Tongue (tissue), 2 donors: ENCODE data around the gene RTP1. TPM values are rescaled to one million over a fixed set of nuclear protein-coding genes. Genes with fewer than 3 reads are reported as not detected.
"Not testable (repeated sequence)": the region's sequence is repeated elsewhere in the genome, so short reads cannot be mapped to it uniquely, and the experiment has no call there.

Experiments used
- DNase-seq: peaks from one replicate; pipeline ENCODE4 v3.0.0-alpha.2; 2015
- total RNA-seq: library from RNA; depleted of rRNA; stranded (reverse); fragments of >200 nt; gene quantifications from one replicate; pipeline ENCODE4 v1.2.3, GENCODE V29; 2014

The RTP1 gene, protein sequence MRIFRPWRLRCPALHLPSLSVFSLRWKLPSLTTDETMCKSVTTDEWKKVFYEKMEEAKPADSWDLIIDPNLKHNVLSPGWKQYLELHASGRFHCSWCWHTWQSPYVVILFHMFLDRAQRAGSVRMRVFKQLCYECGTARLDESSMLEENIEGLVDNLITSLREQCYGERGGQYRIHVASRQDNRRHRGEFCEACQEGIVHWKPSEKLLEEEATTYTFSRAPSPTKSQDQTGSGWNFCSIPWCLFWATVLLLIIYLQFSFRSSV
- 1.0 TPM for total RNA-seq

DNA sequence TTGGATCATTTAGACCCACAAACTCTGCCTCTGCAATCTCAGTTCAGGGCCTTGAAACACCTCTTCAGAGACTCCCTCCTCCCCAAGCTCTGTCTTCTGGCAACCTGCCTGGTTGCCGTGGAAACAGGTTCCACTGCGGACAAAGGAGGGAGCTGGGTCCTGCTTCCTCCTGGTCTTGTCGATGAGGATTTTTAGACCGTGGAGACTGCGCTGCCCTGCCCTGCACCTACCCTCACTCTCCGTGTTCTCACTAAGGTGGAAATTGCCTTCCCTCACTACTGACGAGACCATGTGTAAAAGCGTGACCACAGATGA lies at the start of gene RTP1:
Gene RTP1, plus strand, starts transcription at position 152 of the 315 bp plus-strand sequence. Its CDS starts 30 bp downstream, at position 182.
- DNase-seq = no peak

DNA sequence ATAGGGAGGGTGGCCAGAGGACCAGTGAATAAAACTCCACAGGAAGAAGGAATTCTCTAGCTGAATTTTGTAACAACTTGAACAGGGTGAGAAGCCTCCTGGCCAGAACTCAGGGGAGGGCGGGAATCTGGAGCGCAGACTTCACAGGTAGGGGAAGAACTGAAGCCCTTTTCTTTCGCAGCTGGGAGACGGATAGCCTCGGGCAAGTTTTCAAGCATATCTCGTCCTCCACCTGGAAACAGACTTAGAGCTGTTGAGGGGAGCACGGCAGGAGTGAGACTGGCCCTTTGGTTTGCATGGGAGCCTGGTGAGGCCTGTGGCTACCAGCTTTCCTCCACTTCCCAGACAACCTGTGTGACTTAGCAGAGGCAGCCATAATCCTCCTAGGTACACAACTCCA lies 47.1 kb upstream of the RTP1 start:
- no peak for DNase-seq

DNA sequence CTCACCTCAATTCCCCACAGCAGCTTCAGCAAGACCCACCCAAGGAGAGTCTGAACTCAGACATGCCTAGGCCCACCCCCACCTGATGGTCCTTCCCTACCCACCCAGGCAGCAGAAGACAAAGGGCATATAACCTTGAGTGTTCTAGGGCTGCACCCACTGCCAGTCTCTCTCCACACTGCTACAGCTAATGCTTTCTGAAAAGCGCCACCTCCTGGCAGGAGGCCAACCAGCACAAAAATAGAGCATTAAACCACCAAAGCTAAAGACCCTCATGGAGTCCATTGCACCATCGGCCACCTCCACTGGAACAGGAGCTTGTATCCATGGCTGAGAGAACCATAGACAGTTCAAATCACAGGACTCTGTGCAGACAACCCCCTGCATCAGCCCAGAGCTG lies 46.7 kb upstream of the RTP1 start:
- DNase-seq = no peak

DNA sequence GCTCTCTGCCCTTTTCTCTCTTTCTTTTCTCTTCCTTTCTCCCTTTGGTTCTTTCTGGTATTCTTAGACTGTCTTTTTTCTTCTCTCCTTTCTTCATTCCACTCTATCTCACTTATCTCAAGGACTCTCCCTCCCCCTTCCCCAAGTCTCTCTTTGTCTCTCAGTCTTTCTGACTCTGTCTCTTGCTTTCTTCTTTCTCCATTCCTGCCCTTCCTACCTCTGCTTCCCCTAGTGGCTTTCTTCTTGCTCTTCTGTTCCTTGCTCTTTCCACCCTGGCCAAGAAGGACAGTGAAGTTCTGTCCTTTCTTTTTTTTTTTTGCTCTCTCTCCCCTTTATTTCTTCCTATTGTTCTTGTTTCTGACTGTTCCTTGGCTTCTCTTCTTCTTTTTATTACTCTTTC lies 35.7 kb upstream of the RTP1 start:
- no peak for DNase-seq

DNA sequence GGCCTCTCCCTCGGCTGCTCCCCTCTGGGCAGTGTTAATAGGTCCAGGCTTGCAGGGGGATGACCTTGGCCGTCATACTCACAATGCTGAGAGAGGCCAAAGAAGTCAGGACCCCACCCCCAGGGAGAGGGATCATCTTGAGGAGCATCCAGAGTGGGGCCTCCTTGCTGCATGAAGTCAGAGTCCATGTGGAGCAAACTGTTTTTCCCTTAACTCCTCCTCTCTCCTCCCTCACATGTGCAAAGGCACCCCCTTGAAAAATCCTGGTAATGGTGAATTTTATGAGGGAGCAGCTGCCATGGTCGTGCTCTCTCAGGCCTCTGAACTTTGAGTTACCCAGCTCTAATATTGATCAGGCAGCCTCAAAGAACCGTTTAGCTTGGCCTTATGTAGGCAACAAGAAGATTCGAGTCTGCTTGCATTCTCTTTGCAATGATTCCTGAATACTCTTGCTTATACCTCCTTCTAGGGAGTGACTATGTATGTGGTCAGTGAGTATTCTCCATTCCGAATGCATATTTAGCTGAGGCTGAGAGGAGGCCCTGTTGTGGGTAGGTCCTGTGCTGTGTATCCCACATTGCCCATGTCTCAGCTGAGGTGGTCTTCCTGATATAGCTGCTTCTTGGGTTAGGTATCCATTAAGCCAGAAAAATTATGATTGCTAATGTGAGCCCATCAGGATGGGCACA lies 34.9 kb upstream of the RTP1 start:
- no peak for DNase-seq

DNA sequence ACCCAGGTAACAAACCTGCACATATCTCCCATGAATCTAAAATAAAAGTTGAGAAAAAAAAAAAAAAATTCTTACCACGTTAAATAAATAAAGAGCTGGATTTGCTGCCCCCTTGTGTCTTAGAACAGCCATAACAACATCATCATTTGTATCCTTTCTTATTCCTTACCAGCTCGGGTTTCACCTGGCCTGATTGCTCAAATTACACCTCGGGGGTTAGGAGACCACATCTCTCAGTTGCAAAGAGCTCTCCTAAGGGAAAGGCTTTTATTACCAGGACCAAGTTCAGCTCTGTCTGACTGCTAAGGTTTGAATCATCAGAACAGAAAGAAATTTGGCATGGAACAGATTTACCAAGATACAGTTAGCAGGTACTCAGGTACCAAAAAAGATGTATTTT lies 32.1 kb upstream of the RTP1 start:
- DNase-seq = peak; percentile 84

DNA sequence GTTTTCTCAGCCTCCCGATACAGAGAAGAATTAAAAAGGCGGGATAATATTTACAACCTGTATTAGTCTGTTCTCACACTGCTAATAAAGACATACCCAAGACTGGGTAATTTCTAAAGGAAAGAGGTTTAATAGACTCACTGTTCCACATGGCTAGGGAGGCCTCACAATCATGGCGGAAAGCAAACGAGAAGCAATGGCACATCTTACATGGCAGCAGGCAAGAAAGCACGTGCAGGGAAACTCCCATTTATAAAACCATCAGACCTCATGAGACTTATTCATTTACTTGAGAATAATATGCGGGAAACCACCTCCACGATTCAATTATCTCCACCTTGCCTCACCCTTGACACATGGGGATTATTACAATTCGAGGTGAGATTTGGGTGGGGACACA lies 30.5 kb upstream of the RTP1 start:
- no peak for DNase-seq

DNA sequence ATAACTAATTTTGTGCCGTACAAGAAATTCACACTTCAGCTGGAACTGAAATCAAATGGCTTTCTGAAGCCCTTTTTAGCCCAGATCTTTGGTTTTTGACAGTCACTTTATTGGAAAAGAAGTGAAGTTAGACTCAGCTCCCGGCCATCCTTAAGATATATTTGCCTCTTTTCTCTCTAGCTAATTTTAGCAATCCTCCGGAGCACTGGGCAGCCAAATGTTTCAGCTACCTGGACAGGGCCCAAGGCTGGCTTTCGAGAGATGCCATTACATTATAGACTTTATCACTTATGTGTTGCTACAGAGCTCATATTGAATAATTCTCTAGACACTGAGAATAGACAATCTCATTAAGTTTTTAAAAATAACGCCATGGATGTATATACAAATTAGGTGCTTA lies 29.5 kb upstream of the RTP1 start:
- DNase-seq = no peak

DNA sequence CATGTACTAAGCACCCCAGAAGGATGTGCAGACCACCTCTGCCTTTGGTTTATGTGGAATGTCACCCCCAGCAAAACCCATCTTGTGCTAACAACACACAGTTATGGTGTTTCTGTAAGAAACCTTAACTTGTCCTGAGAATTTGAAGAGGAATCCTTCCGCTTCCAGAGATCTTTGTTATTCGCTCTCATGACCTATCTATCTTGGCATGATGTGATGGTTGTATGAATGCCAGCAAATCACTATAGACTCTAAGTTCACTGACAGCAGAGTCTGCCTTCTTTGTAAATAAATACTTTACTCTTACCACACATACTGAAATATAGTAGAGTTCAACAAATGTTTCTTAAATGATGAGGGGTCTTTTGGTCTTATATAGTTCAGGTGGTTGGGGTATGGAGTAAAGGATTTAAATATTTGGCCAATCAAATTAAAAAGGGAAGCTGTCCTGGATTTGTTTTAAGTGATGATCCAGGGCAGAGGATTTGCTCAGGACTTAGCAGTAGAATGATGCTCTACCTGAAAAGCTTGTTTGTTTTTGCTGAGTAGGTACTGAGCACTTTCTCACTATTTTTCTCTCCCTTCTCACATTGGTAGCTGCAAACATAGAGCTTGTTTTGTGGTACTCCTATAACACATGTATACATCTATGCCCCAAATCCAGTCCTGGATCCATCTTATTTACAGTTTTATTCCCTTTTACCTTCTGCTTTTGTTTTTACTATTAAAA lies 27.9 kb upstream of the RTP1 start:
- no peak for DNase-seq

DNA sequence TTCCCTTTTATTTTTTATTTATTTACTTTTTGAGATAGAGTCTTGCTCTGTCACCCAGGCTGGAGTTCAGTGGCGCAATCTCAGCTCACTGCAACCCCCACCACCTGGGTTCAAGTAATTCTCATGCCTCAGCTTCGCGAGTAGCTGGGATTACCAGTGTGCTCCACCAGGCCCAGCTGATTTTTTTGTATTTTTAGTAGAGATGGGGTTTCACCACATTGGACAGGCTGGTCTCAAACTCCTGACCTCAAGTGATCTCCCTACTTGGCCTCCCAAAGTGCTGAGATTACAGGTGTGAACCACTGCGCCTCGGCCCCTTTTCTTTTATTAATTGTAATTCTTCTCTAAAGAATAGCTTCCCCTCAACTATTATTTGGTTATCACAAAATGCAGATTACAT lies 26.4 kb upstream of the RTP1 start:
- not testable (repeated sequence) for DNase-seq

DNA sequence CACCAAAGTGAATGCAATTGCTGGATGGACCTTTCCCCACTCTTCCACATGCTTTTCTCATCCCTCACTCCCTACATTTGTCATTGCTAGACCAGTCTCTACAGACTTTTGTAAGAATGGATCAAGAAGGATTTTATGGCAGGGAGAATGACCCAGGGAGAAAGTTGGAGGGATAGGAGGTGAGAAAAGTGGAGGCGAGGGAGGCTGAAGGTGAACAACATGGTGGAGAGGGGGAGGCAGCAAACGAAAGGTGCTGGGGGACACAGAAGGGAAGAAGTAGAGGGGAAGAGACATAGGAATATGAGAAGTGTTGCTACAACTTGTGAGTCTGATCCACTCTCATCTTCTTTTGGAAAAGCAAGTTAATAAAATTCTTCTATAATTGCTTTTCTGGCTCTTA lies 24.4 kb upstream of the RTP1 start:
- DNase-seq = no peak

DNA sequence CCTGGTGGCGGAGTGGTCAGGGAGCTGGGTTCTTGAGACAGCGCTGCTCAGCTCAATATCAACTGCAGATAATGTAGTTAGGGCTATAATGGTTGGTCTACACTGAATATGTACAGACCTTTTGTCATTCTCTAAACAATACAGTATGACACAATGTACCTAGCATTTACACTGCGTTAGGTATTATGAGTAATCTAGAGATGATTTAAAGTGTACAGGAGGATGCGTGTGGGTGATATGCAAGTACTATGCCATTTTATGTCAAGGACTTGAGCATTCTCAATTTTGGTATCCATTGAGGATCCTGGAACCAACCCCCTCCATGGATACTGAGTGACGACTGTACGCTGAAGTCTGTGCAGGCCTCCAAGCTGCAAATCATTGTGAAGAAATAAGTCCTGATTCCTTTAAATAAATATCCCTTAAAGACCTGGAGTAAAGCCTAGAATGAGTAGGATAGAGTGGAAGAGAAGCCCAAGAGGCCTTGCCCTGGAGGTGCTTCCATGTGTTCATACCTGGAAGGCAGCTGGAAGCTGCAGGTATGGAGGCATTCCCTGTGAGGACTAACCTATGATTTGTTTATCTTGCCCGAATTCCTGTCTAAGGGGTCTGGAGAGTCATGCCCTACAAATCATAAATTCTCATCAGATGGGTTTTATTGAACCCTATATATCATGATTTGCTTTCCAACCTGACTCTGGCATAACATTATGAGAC lies 15.7 kb upstream of the RTP1 start:
- no peak for DNase-seq

DNA sequence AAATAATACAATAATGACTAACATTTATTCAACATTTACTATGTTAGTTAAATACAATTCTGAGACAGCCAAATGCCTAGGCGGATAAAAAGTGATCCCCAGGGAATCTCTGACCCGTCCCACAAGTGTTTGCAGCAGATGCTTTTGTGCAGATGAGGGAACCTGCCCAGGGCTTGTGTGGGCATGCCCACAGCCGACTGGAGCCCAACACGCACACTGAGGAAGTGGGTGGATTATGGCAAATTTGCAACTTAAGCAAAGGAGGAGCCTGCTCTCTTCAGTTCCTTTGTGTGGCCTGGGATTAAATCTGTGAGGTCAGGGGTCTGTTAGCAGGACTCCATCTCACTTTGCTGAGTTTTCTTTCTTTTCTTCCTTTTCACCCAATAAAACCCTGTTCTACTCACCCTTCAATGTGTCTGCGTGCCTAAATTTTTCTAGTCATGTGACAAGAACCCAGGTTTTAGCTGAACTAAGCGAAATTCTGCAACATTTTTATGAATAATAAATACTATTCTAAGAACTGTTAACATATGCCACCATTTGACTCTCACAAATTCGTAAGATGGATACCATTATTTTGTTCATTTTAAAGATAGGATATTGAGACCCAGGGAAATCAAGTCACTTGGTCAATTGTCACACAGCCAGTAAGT lies 13.9 kb upstream of the RTP1 start:
- no peak for DNase-seq

DNA sequence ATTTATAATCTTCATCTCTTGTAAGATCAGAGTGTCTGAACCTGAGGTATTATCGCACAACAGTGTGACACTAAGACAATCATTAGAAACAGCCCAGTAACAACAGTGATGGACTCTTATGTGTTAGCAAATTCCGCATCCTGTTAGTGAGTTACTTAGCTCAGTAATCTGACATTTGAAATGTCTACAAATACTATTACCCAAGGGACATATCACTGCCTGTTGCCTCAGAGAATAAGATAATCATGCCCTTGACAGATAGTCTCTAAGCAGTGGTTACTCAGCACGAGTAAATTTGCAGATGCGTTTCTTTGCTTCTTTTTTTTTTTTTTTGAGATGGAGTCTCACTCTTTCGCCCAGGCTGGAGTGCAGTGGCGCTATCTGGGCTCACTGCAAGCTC lies 13.4 kb upstream of the RTP1 start:
- no peak for DNase-seq

DNA sequence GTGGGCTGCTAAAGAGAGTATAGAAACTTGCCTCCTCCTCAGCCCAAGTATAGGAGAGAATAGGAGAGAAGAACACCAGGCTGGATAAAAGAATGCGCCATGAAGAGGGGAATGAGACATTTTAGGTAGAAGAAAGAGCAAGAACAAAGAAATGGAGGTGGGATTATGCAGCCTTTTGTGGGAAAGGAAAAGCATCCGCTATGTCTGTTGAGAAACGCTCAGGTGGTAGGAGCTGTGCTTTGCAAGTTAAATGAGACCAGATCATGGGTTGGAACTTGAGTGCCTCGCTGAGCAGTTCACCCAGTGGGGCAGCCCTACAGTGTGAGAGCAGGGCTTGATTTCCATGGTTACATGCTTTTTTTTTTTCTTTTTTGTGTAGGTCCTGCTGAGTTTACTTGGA lies 11.5 kb upstream of the RTP1 start:
- no peak for DNase-seq

DNA sequence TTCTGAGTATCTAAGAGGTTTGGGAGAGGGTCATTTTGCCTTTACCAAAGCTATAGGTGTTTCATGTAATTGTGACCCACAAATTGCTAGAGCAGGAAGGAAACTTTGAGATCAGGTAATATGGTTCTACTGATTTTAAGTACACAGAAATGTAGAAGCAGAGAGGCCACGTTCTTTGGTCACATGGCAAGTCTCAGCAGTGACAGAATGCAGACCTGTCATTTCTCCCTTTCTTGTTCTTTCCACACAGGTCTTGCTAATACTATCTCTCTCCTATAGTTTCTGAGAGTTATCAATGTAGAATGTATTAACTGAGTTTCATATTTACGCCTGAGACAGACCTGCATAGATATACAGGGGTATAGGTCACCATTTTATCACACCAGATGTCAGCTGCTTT lies 10.9 kb upstream of the RTP1 start:
- DNase-seq = no peak

DNA sequence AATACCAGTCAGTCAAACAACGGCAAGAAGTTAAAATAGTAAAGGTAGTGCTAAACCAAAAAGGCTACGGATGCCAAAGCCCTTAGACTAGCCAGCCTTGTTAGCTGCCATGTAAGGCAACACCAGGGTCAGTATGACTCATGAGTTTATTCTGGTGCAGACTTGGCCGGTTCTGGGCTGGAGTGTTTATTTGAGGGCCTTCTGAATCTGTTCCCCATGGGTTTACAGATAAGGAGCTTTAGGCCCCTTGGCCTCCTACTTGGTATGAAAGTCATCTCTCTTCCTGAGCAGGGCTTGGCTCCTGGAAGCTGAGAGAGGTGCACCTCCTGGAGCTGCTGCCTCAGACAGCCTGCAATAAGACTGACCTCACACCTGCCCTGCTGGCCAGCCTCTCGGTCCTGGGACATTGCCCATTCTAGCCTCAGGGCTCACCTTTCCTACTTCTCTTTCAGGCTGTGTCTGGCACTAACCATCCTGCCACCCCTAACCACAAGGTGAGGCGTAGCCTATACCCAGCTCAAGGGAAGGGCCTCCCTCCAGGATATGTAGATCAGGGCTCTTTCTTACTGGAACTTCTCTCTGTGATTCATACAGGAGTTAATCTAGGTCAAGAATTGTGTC lies 10.4 kb upstream of the RTP1 start:
- DNase-seq = peak; percentile 38

DNA sequence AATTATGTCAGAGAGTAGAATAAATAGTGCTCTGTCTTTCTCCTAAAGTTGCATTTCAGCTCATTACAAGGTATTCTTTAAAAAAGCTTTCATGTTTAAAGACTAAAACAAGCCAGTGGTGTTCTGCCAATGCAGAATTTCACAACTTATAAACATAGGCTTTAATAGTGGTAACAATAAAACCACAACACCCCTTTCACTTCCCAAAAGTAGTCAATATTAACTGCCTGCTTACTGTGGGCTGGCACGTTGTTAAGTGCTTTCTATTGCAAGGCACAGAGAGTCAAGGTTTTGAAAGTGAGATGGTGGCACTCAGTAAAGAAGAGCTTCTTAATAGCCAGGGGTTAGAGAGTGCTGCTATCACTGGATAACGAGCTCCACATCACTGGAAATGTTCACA lies 8.4 kb upstream of the RTP1 start:
- no peak for DNase-seq

DNA sequence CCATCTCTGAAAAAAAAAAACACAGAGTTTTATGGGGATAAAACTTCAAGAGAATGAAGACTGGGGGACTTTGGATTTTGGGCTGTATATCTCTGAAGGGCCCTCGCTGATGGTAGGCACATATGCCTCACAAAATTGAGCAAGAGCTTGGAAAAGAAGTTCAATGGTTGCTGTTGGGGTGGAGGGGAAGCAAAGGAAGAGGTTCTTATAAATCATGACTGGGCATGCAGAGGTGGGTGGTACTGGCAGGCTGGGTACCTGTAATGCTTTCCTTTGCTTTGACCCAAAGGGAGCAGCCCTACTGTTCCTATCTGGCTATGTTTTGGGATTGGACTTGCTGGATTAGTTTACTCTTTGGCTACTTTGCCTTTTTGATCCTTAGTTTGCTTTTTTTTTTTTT lies 6.0 kb upstream of the RTP1 start:
- no peak for DNase-seq

DNA sequence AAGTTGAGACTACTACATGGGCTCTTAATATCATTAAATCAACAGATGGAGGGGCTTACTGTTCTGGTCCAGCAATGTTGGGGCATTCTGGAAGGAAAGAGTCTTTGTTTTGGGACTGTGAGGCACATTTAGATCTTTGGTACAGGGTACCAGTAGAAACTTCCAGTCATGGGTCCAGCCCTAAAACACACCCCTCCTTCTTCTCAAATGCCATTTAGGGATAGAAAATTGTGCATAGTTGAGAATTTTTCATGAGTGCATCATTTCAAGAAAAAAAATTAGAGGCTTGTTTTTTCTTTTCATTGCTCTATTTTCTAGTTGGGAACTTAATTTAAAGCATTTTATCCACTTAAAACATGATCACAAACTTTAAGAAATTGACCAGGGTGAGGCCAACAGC lies 4.1 kb upstream of the RTP1 start:
- DNase-seq = no peak

DNA sequence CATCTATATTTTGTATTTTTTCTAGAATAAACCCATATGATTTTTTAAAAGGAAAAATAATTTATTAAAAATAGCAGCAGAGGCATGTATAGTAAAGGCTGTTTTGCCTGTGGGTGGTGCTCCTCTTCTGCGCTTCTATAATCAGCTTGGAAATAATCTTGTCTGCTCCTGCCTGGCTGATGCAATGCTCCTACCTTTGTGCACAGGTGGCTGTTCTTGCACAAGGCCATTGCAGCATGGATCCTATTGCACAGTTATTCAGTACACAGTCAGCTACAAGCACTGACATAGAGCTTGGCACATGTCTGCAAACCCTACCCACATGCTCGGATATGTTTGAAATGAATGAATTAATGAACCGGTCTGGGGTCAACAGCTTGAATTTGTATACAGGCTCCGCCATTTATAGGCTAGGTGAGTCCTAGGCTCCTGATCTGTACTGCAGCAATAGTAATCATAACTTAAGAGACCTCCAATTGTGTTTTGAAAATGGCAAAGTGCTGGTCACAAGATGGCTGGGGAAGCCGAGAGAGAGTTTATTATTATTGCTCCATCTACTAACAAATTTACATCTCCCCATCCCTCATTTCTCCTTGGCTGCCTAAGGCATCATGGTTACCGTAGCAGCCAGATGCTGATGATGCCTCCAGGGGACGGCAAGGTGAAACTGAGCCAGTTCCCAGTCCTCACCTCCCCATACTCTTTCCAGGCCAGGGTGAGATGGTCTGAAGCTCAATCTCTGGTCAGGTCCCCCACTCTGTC lies 532 bp upstream of the RTP1 start:
- DNase-seq = no peak
